ENCODE data around the gene GRIK4.

Gene GRIK4

DNA sequence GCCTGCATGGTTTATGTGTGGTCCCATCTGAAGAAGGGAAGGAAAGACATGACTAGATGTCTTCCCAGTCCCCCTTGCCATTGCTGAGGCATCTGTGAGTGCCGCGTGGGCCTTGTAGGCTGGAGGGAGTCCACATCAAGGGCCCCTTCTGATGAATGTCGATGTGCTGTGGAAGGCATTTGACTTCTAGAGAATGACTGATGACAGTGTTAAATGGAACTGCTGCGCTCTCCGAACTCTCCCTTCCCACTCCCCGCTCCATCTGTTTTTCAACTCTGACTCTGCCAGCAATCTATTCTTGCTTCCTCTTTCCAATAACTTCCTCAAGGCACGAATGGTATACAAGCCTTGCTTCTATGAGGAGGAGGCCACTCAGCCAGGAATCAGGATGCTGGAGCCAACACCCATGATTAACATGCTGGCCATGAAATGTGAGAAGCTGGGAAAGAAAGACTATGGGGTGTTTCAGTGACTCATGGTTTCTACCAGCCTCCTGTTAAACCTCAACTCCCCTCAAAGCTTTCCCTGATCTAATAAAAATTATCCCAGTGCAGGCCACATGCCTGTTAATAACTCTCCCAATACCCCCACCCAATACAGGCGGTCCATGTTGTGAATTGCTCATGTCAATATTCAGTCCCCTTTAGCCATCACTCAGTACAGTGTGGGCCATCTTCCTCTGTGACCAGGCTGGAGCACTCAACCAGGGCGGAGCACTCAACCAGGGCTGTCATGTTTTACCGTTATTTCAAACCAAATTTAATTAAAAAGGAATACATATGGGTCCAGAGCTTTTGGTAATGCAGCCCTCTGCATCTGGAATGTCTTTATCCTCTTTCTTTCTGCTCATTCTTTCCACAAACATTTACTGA, 466.0 kb downstream of the GRIK4 start:
- no peak overlapping the region for H3K4me3 ChIP-seq (ENCODE audit: low read depth, low read length)
- no peak for DNase-seq (ENCODE audit: low read depth)
- TF ChIP-seq, protein P1, sequence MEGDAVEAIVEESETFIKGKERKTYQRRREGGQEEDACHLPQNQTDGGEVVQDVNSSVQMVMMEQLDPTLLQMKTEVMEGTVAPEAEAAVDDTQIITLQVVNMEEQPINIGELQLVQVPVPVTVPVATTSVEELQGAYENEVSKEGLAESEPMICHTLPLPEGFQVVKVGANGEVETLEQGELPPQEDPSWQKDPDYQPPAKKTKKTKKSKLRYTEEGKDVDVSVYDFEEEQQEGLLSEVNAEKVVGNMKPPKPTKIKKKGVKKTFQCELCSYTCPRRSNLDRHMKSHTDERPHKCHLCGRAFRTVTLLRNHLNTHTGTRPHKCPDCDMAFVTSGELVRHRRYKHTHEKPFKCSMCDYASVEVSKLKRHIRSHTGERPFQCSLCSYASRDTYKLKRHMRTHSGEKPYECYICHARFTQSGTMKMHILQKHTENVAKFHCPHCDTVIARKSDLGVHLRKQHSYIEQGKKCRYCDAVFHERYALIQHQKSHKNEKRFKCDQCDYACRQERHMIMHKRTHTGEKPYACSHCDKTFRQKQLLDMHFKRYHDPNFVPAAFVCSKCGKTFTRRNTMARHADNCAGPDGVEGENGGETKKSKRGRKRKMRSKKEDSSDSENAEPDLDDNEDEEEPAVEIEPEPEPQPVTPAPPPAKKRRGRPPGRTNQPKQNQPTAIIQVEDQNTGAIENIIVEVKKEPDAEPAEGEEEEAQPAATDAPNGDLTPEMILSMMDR (IDR thresholded peaks at IDR 0.05; ENCODE audit: insufficient read depth, low read depth, low read length, missing control alignments) = no peak

DNA sequence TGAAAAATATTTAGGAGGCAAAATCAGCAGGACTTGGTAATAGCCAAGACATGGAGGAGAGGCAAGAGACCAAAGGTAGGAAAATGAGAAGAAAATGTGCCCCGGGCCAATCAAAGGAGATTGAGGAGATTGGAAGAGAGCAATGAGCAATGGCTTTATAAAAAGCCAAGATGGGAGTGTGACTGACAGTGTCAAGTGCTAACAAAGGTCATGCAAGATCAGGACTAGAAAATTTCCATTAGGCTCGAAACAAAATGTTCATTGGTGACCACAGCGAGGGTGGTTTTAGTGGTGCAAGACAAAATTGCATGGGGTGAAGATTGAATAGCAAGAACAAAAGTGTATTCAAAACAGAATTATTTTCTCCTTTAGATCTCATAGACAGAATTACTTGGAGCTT, 467.2 kb downstream of the GRIK4 start:
- TF ChIP-seq, protein P1 (IDR thresholded peaks at IDR 0.05; ENCODE audit: insufficient read depth, low read depth, low read length, missing control alignments) = no peak
- DNase-seq (ENCODE audit: low read depth) = no peak
- no peak overlapping the region for H3K4me3 ChIP-seq (ENCODE audit: low read depth, low read length)

DNA sequence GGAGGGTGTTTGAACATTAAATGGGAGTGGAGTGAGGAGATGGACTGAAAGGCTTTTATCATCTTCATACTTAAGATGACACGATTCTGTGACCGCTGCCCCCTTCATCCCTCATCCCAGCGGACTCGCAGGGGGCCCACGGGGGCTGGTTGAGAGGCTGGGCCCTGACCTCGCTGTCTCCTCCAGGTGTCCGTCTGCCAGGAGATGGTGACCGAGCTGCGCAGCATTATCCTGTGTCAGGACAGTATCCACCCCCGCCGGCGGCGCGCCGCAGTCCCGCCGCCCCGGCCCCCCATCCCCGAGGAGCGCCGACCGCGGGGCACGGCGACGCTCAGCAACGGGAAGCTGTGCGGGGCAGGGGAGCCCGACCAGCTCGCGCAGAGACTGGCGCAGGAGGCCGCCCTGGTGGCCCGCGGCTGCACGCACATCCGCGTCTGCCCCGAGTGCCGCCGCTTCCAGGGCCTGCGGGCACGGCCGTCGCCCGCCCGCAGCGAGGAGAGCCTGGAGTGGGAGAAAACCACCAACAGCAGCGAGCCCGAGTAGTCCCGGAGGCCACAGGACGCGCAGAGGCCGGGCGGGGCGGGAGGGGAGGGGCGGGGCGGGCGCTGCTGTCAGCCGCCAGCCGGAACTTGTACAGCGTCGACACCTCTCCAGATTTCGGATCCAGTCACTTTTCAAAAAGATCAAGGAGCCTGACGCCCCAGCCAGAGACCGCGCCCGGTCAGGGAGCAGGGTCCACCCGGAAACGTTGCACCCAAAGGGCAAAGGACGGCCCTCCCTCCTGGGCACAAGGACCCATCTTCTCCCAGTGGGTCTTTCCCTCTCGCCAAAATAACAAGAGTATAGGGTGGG, 474.4 kb downstream of the GRIK4 start:
- peak overlapping the region; percentile 9; the same call in 1 of the 2 replicates for H3K4me3 ChIP-seq (ENCODE audit: low read depth, low read length)
- DNase-seq (ENCODE audit: low read depth) = peak; percentile 30
- TF ChIP-seq, protein P1 (IDR thresholded peaks at IDR 0.05; ENCODE audit: insufficient read depth, low read depth, low read length, missing control alignments) = peak; percentile 16

DNA sequence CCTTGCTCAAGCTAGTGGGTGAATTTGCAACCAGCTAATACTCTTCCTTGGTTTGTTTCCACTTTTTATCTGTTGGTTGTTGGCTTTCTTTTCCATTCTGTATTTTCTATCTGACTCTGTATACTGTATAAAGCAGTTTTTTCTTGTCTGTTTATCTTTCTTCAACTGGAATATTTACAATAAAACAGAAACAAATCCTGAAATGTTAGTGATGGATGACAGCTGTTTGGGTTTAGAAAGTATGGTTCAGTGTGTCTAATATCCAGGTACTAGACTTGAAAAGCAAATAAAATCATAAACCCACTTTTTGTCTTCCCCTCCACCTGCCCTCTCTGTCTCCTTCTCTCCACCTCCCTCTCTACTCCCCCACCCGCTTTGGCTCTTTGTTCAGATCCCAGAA, 477.1 kb downstream of the GRIK4 start:
- no peak for DNase-seq (ENCODE audit: low read depth)
- TF ChIP-seq, protein P1 (IDR thresholded peaks at IDR 0.05; ENCODE audit: insufficient read depth, low read depth, low read length, missing control alignments) = no peak
- H3K4me3 ChIP-seq (ENCODE audit: low read depth, low read length) = no peak overlapping the region

DNA sequence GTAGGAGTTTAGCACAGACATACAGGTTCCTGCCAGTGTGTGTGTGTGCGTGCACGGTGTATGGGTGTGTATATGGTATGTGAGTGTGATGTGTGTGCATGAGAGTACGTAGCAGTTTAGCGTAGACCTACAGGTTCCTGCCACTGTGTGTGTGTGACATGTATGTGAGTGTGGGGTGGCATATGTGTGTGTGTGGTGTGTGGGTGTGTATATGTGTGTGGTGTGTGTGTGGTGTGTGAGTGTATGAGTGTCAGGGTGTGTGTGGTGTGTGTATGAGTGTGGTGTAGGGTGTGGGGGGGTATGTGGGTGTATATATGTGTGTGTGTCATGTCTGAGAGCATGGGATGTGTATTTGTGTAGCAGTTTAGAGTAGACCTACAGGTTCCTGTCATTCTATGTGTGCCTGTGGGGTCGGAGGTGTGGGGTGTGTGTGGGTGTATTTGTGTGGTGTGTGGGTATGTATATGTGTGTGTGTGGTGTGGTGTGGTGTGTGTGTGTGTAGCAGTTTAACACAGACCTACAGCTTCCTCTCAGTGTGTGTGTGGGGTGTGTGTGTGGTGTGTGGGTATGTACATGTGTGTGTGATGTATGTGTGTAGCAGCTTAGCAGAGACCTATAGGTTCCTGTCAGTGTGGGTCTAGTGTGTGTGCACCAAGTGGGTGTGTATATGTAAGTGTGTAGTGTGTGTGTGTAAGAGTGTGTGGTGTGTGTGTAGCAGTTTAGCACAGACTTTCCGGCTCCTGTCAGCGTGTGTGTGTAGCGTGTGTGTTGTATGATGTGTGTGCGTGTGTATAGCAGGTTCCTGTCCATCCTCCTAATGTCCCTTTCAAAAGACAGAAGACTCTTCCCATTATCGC, 480.5 kb downstream of the GRIK4 start:
- no peak for DNase-seq (ENCODE audit: low read depth)
- TF ChIP-seq, protein P1 (IDR thresholded peaks at IDR 0.05; ENCODE audit: insufficient read depth, low read depth, low read length, missing control alignments) = no peak
- no peak overlapping the region for H3K4me3 ChIP-seq (ENCODE audit: low read depth, low read length)

DNA sequence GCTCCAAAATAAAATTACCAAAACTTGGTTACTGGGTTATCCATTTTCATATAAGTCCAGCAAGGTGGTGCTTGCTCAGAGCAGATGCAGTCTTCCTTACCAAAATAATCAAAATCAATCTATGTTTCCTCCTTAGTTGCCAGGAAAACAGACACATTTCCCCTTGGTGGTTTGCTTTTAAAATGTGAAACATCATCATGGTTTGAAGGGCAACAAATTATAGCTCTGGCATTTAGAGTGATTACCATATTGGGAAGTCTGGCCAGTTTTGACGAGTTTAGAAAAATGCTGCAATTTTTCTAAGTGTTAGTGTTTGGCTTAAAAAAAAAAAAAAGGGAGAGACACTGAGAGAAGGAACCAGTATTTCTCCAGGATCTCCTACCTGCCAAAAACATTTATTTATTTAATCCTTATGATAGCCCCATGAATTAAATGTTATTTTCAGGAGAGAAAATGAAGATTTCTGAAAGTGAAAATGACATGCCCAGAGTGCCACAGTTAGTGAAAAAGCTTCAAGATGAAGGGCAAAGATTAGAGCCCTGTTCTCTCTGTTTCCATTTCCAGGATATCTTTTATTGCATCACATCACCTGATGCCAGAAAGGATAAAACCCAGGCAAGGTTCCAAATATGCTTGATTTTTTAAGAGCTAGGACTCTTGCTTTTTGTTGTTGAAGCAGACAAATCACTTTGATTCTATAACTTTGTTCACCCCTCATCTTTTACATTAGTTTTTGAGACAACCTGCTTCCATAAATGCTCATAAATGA, 482.7 kb downstream of the GRIK4 start:
- no peak overlapping the region for H3K4me3 ChIP-seq (ENCODE audit: low read depth, low read length)
- TF ChIP-seq, protein P1 (IDR thresholded peaks at IDR 0.05; ENCODE audit: insufficient read depth, low read depth, low read length, missing control alignments) = no peak
- no peak for DNase-seq (ENCODE audit: low read depth)

Measured in GM12865 (cell line).